H1 (cell line): ENCODE data around the gene OSBP2.

Experiments
- BRCA1 ChIP-seq: IDR thresholded peaks from 2 replicates; pipeline ENCODE4 v1.6.1; 2012; ENCODE audit warnings: low read depth, low read length, improper control_type of control experiment
- CREB1 ChIP-seq: IDR thresholded peaks from 2 replicates; pipeline ENCODE4 v1.6.1; 2012; ENCODE audit warnings: inconsistent platforms
- EGR1 ChIP-seq: IDR thresholded peaks from 2 replicates; pipeline ENCODE4 v1.6.1; 2011; ENCODE audit warnings: low read depth, low read length, borderline replicate concordance
- EP300 ChIP-seq, 2 experiments: IDR thresholded peaks; 1 replicate in 1 of 2; 2 replicates in 1 of 2; pipeline ENCODE4 v1.6.1; 2011 to 2012; ENCODE audit warnings: low read depth in 2 of 2, low read length in 2 of 2, mild to moderate bottlenecking in 2 of 2, borderline replicate concordance in 1 of 2, inconsistent platforms in 1 of 2, moderate library complexity in 1 of 2
- EZH2 ChIP-seq: fragments of 200-600 bp; sonication (generic); IDR thresholded peaks from 2 replicates; pipeline ENCODE4 v1.7.1; 2012; ENCODE audit warnings: low read depth, mild to moderate bottlenecking, moderate library complexity, low read length, inconsistent platforms; ENCODE audit not compliant: severe bottlenecking
- MAFK ChIP-seq: IDR thresholded peaks from 2 replicates; pipeline ENCODE4 v1.6.1; 2012; ENCODE audit warnings: low read depth, mild to moderate bottlenecking, improper control_type of control experiment, low read length
- RAD21 ChIP-seq, 2 experiments: IDR thresholded peaks in 1 of 2; conservative IDR thresholded peaks in 1 of 2; 2 replicates each; pipeline ENCODE4 v1.6.1; 2011; ENCODE audit warnings: low read depth in 2 of 2, low read length in 2 of 2, improper control_type of control experiment in 1 of 2, inconsistent platforms in 1 of 2, mild to moderate bottlenecking in 1 of 2, moderate library complexity in 1 of 2
- SIRT6 ChIP-seq: IDR thresholded peaks from one replicate; pipeline ENCODE4 v1.7.1; 2012; ENCODE audit warnings: low read length, inconsistent platforms
- SP4 ChIP-seq: IDR thresholded peaks from 2 replicates; pipeline ENCODE4 v1.6.1; 2012; ENCODE audit warnings: low read length, inconsistent platforms
- YY1 ChIP-seq: IDR thresholded peaks from 2 replicates; pipeline ENCODE4 v1.6.1; 2011; ENCODE audit warnings: low read depth, mild to moderate bottlenecking, low read length
- TF ChIP-seq, protein P1 (sequence below), 3 experiments: IDR thresholded peaks; 1 replicate in 2 of 3; 2 replicates in 1 of 3; pipeline versions ENCODE4 v1.5.1 to v1.6.1; 2011; ENCODE audit warnings: low read length in 3 of 3, mild to moderate bottlenecking in 3 of 3, inconsistent platforms in 2 of 3, low read depth in 1 of 3, moderate library complexity in 1 of 3; ENCODE audit not compliant: insufficient read depth in 1 of 3; ENCODE audit errors: control extremely low read depth in 1 of 3
- TF ChIP-seq, protein P2 (sequence below): IDR thresholded peaks from 2 replicates; pipeline ENCODE4 v1.6.1; 2012; ENCODE audit warnings: low read length, inconsistent platforms
- TF ChIP-seq, protein P3 (sequence below): IDR thresholded peaks from 2 replicates; pipeline ENCODE4 v1.6.1; 2012; ENCODE audit warnings: inconsistent platforms

DNA sequence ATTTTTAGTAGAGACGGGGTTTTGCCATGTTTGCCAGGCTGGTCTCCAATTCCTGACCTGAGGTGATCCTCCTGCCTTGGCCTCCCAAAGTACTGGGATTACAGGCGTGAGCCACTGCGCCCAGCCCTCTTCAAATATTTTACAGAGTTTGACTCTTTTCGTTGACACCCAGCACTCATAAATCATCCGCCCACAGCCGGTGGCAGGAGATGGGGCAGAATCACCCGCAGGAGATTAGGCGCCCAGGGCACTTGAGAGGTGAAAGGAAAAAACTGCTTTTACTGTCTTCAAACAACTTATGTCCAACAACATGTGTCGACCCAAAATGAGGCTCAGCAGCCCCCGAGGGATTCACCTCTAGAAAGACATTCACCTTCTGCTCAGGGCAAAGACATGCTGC lies 56.9 kb downstream of the OSBP2 start:
- TF ChIP-seq, protein P1, sequence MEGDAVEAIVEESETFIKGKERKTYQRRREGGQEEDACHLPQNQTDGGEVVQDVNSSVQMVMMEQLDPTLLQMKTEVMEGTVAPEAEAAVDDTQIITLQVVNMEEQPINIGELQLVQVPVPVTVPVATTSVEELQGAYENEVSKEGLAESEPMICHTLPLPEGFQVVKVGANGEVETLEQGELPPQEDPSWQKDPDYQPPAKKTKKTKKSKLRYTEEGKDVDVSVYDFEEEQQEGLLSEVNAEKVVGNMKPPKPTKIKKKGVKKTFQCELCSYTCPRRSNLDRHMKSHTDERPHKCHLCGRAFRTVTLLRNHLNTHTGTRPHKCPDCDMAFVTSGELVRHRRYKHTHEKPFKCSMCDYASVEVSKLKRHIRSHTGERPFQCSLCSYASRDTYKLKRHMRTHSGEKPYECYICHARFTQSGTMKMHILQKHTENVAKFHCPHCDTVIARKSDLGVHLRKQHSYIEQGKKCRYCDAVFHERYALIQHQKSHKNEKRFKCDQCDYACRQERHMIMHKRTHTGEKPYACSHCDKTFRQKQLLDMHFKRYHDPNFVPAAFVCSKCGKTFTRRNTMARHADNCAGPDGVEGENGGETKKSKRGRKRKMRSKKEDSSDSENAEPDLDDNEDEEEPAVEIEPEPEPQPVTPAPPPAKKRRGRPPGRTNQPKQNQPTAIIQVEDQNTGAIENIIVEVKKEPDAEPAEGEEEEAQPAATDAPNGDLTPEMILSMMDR (IDR thresholded peaks at IDR 0.05; ENCODE audit: control extremely low read depth in 1 of 3, insufficient read depth in 1 of 3, low read depth in 1 of 3, low read length in 3 of 3) = no peak
- no peak for TF ChIP-seq CREB1
- TF ChIP-seq EGR1 = no peak
- TF ChIP-seq BRCA1 = no peak
- no peak for TF ChIP-seq MAFK
- TF ChIP-seq SIRT6 = no peak
- no peak for TF ChIP-seq YY1
- TF ChIP-seq EP300 (IDR thresholded peaks at IDR 0.05; ENCODE audit: borderline replicate concordance in 1 of 2, low read depth in 2 of 2, low read length in 2 of 2) = no peak
- no peak for TF ChIP-seq RAD21 (IDR thresholded peaks at IDR 0.05 in 1 of 2, conservative IDR thresholded peaks at IDR 0.05 in 1 of 2; ENCODE audit: low read depth in 2 of 2, low read length in 2 of 2)
- no peak for TF ChIP-seq SP4
- TF ChIP-seq, protein P2, sequence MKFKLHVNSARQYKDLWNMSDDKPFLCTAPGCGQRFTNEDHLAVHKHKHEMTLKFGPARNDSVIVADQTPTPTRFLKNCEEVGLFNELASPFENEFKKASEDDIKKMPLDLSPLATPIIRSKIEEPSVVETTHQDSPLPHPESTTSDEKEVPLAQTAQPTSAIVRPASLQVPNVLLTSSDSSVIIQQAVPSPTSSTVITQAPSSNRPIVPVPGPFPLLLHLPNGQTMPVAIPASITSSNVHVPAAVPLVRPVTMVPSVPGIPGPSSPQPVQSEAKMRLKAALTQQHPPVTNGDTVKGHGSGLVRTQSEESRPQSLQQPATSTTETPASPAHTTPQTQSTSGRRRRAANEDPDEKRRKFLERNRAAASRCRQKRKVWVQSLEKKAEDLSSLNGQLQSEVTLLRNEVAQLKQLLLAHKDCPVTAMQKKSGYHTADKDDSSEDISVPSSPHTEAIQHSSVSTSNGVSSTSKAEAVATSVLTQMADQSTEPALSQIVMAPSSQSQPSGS = no peak
- TF ChIP-seq, protein P3, sequence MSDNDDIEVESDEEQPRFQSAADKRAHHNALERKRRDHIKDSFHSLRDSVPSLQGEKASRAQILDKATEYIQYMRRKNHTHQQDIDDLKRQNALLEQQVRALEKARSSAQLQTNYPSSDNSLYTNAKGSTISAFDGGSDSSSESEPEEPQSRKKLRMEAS = no peak
- TF ChIP-seq EZH2 = no peak
